Stomach (tissue), 19 donors: Measurements from ENCODE around the gene DUOXA1. TPM values are rescaled to one million over a fixed set of nuclear protein-coding genes. Genes with fewer than 3 reads are reported as not detected.

ENCODE experiments used
- DNase-seq, 2 donors: peaks; one replicate each; pipeline versions ENCODE4 v3.0.0 to v3.0.0-alpha.2; 2013 to 2019
- H3K27ac ChIP-seq, 5 donors: fragments of 200-600 bp in 4 of 5; sonication (generic) in 4 of 5; one replicate each; pipeline ENCODE4 v1.5.1; 2013 to 2019; ENCODE audit warnings: mild to moderate bottlenecking in 1 of 5, moderate library complexity in 1 of 5
- H3K27me3 ChIP-seq, 3 donors: fragments of 200-600 bp; sonication (generic); one replicate each; pipeline ENCODE4 v1.5.1; 2017 to 2019; ENCODE audit warnings: mixed run types in 1 of 3
- H3K36me3 ChIP-seq, 4 donors: fragments of 200-600 bp; sonication (generic); 1 replicate in 3 of 4; 2 replicates in 1 of 4; pipeline ENCODE4 v1.5.1; 2016 to 2019
- H3K4me1 ChIP-seq, 4 donors: fragments of 200-600 bp; sonication (generic); one replicate each; pipeline ENCODE4 v1.5.1; 2016 to 2019
- H3K4me3 ChIP-seq, 4 donors: fragments of 200-600 bp; sonication (generic) in 3 of 4; one replicate each; pipeline ENCODE4 v1.5.1; 2016 to 2019; ENCODE audit warnings: mild to moderate bottlenecking in 1 of 4
- H3K9me3 ChIP-seq, 4 donors: fragments of 200-600 bp; sonication (generic); one replicate each; pipeline ENCODE4 v1.5.1; 2016 to 2019
- EP300 ChIP-seq: sonication (generic); formaldehyde crosslinking; IDR thresholded peaks from one replicate; pipeline ENCODE4 v1.6.1; 2017; ENCODE audit warnings: antibody characterized with exemption
- POLR2A ChIP-seq, 4 donors: fragments of 450-650 bp; IDR thresholded peaks; one replicate each; pipeline ENCODE4 v1.6.1; 2016; ENCODE audit warnings: antibody characterized with exemption in 4 of 4, control low read depth in 2 of 4, mild to moderate bottlenecking in 1 of 4, moderate library complexity in 1 of 4
- POLR2AphosphoS5 ChIP-seq, 3 donors: sonication (generic); formaldehyde crosslinking; IDR thresholded peaks; one replicate each; pipeline ENCODE4 v1.6.1; 2016; ENCODE audit warnings: antibody characterized with exemption in 3 of 3
- WGBS, 5 donors: extraction: QIAGEN DNeasy Blood & Tissue Kit in 3 of 5; methylation state at CpG; one replicate each; pipeline versions ENCODE4 v1.1.5 to v1.1.7; 2013 to 2018; 5-methylcytosine and 5-hydroxymethylcytosine counted together
- intact Hi-C: fragments of 100-400 bp; cut with DNase I; formaldehyde crosslinking; loops from one replicate; pipeline ENCODE4 v1.15.1; 2023; ENCODE audit warnings: low total_unique reads
- long read RNA-seq, 10 donors: transcript quantifications; one replicate each; lab custom pipeline, GENCODE V29; 2026
- polyA plus RNA-seq, 3 donors: library from polyadenylated mRNA; stranded (reverse); fragments of 200-250 nt; gene quantifications; one replicate each; pipeline ENCODE4 v1.2.3, GENCODE V29; 2013
- total RNA-seq, 5 donors: library from RNA; depleted of rRNA; stranded (reverse); fragments of >200 nt; gene quantifications; one replicate each; pipeline versions ENCODE4 v1.1.0 to v1.2.3, GENCODE V29; 2014 to 2016
- TF ChIP-seq, protein P1 (sequence below), 7 experiments: fragments of 450-650 bp in 4 of 7; fragments of 200-600 bp in 3 of 7; sonication (generic) in 3 of 7; IDR thresholded peaks; one replicate each; pipeline ENCODE4 v1.5.1; 2016 to 2019; ENCODE audit warnings: antibody characterized with exemption in 7 of 7, control low read depth in 2 of 7, mild to moderate bottlenecking in 1 of 7
- donor health status: healthy with polysubstance abuse.
- donor health status: Bipolar disorder and iron deficiency.
- donor health status: healthy.

Gene DUOXA1, protein sequence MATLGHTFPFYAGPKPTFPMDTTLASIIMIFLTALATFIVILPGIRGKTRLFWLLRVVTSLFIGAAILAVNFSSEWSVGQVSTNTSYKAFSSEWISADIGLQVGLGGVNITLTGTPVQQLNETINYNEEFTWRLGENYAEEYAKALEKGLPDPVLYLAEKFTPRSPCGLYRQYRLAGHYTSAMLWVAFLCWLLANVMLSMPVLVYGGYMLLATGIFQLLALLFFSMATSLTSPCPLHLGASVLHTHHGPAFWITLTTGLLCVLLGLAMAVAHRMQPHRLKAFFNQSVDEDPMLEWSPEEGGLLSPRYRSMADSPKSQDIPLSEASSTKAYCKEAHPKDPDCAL
- total RNA-seq (10 to 100 TPM in 3 of 5 donors, 1 to 10 TPM in 1, not detected in 1; 2.4 to 29.6 (median 18.8) TPM), polyA plus RNA-seq (10 to 100 TPM; 26.4 to 96.7 (median 27.1) TPM)
- long read RNA-seq, donor 1, result 0 reads
- long read RNA-seq, donor 2, result 0 reads
- long read RNA-seq, donor 3, result 0 reads
- long read RNA-seq, donor 4, result 0 reads
- long read RNA-seq, donor 5, result 0 reads
- long read RNA-seq, donor 6, result 0 reads
- long read RNA-seq, donor 7, result 0 reads
- long read RNA-seq, donor 8, result 0 reads
- long read RNA-seq, donor 9, partial matches to known transcripts, result 0 of 1 reads
- long read RNA-seq, donor 9, other reads (novel, unspliced or antisense), result 0 of 1 reads
- long read RNA-seq, donor 10, result 0 reads

DNA sequence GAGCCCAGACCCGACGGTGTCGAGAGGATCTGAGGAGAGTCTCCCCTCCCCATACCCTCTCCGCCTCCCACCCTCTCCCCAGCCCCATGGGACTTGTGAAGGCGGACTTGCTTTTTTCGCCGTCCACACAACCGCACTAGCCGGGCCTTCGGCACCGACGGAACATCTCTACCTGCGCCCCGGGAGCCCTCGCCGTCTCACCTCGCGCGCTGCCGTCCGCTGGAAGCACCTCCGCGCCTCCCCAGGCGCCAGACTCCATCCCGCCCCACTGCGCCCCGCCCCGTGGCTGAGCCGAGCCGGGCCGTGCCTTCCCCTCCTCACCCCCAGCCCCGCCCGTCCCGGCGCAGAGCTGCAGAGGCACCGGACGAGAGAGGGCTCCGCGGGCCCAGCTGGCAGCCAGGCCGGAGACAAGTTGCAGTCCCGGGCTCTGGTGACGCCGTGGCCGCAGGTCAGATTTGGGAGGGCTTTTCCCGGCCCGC lies at the start of gene DUOXA1, which contains the start of gene DUOX1:
DUOXA1 (minus strand) TSS at position 229 of the 479 bp plus-strand sequence. CDS start 6,865 bp downstream, outside the sequence.
DUOX1 (plus strand) TSS at position 344 of the 479 bp plus-strand sequence. CDS start 1,973 bp downstream, outside the sequence.
- intact Hi-C loops, result no loop called here
- H3K27me3 ChIP-seq, result peaks cover 8 to 69% (median 37%) of the 10 kb centered on the region in 3 donors

DNA sequence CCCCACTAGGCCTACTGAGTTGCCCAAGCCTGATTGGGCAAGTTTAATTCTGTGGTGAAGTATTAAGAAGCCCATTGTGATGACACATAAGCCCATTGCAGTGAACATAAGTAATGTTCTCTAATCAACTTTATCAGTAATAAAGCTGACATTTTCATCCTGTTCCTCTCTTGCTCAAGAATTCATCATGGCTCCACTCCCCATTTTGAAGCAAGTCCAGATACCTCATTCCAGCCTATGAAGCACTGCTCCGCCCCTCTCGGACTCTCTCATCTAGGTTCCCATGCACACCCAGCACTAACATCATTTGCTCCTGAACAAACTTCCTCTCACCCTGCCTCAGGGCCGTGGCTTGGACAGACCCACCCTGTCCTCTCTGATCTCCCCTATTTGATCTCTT lies 47.6 kb upstream of the DUOXA1 start:
- 73 to 93% (median 88%) methylated on average over 3 of the region's 3 CpGs for WGBS, 5 donors
- peaks cover 0 to 28% (median 23%) of the 10 kb centered on the region in 4 donors for H3K36me3 ChIP-seq
- intact Hi-C loops, result no loop called here
- no peak overlapping the region for H3K27ac ChIP-seq
- H3K4me3 ChIP-seq, result no peak overlapping the region
- DNase-seq, result no peak
- H3K27me3 ChIP-seq, result no peaks in the 10 kb centered on the region
- H3K4me1 ChIP-seq, result peaks cover 6 to 14% (median 8%) of the 10 kb centered on the region in 4 donors
- H3K9me3 ChIP-seq, result no peaks in the 10 kb centered on the region
- TF ChIP-seq, protein P1, sequence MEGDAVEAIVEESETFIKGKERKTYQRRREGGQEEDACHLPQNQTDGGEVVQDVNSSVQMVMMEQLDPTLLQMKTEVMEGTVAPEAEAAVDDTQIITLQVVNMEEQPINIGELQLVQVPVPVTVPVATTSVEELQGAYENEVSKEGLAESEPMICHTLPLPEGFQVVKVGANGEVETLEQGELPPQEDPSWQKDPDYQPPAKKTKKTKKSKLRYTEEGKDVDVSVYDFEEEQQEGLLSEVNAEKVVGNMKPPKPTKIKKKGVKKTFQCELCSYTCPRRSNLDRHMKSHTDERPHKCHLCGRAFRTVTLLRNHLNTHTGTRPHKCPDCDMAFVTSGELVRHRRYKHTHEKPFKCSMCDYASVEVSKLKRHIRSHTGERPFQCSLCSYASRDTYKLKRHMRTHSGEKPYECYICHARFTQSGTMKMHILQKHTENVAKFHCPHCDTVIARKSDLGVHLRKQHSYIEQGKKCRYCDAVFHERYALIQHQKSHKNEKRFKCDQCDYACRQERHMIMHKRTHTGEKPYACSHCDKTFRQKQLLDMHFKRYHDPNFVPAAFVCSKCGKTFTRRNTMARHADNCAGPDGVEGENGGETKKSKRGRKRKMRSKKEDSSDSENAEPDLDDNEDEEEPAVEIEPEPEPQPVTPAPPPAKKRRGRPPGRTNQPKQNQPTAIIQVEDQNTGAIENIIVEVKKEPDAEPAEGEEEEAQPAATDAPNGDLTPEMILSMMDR (IDR thresholded peaks at IDR 0.05), result no peak
- TF ChIP-seq EP300, result no peak
- TF ChIP-seq POLR2A (IDR thresholded peaks at IDR 0.05), result no peak
- TF ChIP-seq POLR2AphosphoS5 (IDR thresholded peaks at IDR 0.05), result no peak

More for the DNA sequence above, at the start of gene DUOXA1, which contains the start of gene DUOX1:
- Histone ChIP-seq H3K4me3 (peak within 1 kb of the TSS; percentile 30 to 49 (median 46)), H3K36me3 (peaks cover 0 to 7% (median 0%) of the 10 kb centered on the region in 4 donors), H3K9me3 (no peaks in the 10 kb centered on the region), H3K27ac (peak within 1 kb of the TSS; percentile 52 to 78 (median 72)), H3K4me1 (peaks cover 8 to 45% (median 20%) of the 10 kb centered on the region in 4 donors)
- WGBS, 5 donors, result 1 to 7% (median 2%) methylated on average over 5 to 46 of the region's 46 CpGs
- peak; percentile 78 to 85 for DNase-seq
- TF ChIP-seq, protein P1 (IDR thresholded peaks at IDR 0.05), result no peak
- TF ChIP-seq POLR2A (IDR thresholded peaks at IDR 0.05), result no peak
- TF ChIP-seq POLR2AphosphoS5 (IDR thresholded peaks at IDR 0.05), result peak in 2 of 3 donors; percentile 45 to 54
- no peak for TF ChIP-seq EP300

DNA sequence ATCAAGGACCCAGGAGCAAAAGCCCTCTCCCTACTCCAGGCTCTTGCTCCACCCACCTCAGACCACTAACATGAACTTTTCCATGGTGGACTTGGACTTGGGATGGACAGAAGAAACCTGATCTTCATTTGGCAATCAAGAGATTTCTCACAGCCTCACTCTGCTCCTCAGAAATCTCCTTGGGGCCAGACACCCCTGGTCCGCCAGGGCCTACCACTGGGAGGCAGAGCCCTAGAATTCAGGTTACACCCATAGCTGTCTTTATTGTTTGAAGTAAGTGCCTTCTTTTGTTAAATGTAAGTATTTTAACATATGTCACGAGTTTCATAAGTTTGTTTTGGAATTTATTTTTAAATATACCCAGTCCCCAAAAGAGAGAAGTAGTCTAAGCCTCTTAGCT lies 44.9 kb upstream of the DUOXA1 start:
- Histone ChIP-seq H3K4me3 (no peak overlapping the region), H3K36me3 (peaks cover 0 to 34% (median 27%) of the 10 kb centered on the region in 4 donors), H3K27ac (no peak overlapping the region), H3K9me3 (no peaks in the 10 kb centered on the region), H3K4me1 (peaks cover under 1 to 6% (median 5%) of the 10 kb centered on the region in 4 donors), H3K27me3 (no peaks in the 10 kb centered on the region)
- whole genome bisulfite sequencing, 5 donors, result 78 to 93% (median 90%) methylated on average over 2 of the region's 2 CpGs
- intact Hi-C loops, result no loop called here
- no peak for DNase-seq
- TF ChIP-seq POLR2AphosphoS5 (IDR thresholded peaks at IDR 0.05) (no peak), EP300 (no peak), POLR2A (IDR thresholded peaks at IDR 0.05) (no peak)
- TF ChIP-seq, protein P1 (IDR thresholded peaks at IDR 0.05), result no peak

DNA sequence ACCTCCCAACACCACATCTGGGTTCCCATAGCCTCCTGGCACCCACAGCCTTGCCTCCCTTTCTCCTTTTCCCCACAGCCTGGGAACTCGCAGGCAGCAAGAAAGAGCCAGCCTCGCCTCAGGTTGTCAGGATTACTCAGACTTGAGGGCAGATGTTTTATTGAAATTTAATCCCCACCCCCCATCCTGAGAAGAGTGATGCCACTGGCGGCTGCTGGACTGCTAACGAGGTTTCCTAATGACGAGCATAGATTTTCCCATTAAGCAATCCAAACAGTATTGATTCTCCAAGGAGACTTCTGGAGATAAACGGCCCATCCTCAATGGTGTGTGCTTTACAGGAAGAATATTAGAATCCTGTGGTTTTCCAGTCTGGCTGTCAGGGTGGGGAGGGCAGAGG lies 44.4 kb upstream of the DUOXA1 start:
- H3K27ac ChIP-seq, result no peak overlapping the region
- no peaks in the 10 kb centered on the region for H3K27me3 ChIP-seq
- TF ChIP-seq, protein P1 (IDR thresholded peaks at IDR 0.05), result no peak
- no peak for TF ChIP-seq EP300
- DNase-seq, result no peak
- H3K4me3 ChIP-seq, result no peak overlapping the region
- H3K4me1 ChIP-seq, result peaks cover 0 to 5% (median under 1%) of the 10 kb centered on the region in 4 donors
- intact Hi-C loops, result no loop called here
- peaks cover 0 to 34% (median 27%) of the 10 kb centered on the region in 4 donors for H3K36me3 ChIP-seq
- H3K9me3 ChIP-seq, result no peaks in the 10 kb centered on the region
- 84 to 92% (median 88%) methylated on average over 6 of the region's 6 CpGs for WGBS, 5 donors
